Mesothelial cell of epicardium (in vitro differentiated cells): ENCODE data around the gene AOC3. TPM values are rescaled to one million over a fixed set of nuclear protein-coding genes. Genes with fewer than 3 reads are reported as not detected.

ENCODE experiments used
- DNase-seq, 2 experiments: peaks; one replicate each; pipeline ENCODE4 v3.0.0; 2021; ENCODE audit warnings: low spot score in 2 of 2; ENCODE audit not compliant: unreplicated experiment in 2 of 2
- H3K27ac Mint-ChIP-seq: 2 replicates; pipeline ENCODE4 v1.8.0; 2021; ENCODE audit warnings: mixed read lengths
- H3K27me3 Mint-ChIP-seq: 2 replicates; pipeline ENCODE4 v1.8.0; 2021; ENCODE audit warnings: low read depth, mixed read lengths
- H3K36me3 Mint-ChIP-seq: 2 replicates; pipeline ENCODE4 v1.8.0; 2021; ENCODE audit warnings: mixed read lengths
- H3K4me1 Mint-ChIP-seq: 2 replicates; pipeline ENCODE4 v1.8.0; 2021; ENCODE audit warnings: mixed read lengths
- H3K4me3 Mint-ChIP-seq: 2 replicates; pipeline ENCODE4 v1.8.0; 2021; ENCODE audit warnings: mild to moderate bottlenecking, moderate library complexity, mixed read lengths
- H3K9me3 Mint-ChIP-seq: 2 replicates; pipeline ENCODE4 v1.8.0; 2021; ENCODE audit warnings: mixed read lengths
- CTCF ChIP-seq: fragments of 200-600 bp; sonication (generic); IDR thresholded peaks from one replicate; pipeline ENCODE4 v1.5.0; 2021; ENCODE audit warnings: antibody characterized with exemption; ENCODE audit not compliant: unreplicated experiment
- total RNA-seq: library from RNA; stranded (reverse); gene quantifications from 3 replicates; pipeline ENCODE4 v1.2.1, GENCODE V29; 2021

AOC3 gene
- total RNA-seq, 1 donor from 2014 or later: 1.5 TPM

GRCh38 chr17:42886283-42887176, 35.5 kb downstream of the AOC3 start:
- Mint-ChIP-seq H3K9me3 (no peaks in the 10 kb centered on the region), H3K27ac (no peak overlapping the region), H3K4me3 (no peak overlapping the region), H3K27me3 (peaks cover 1% of the 10 kb centered on the region), H3K4me1 (no peaks in the 10 kb centered on the region), H3K36me3 (no peaks in the 10 kb centered on the region)
- no peak for TF ChIP-seq CTCF
- no peak for DNase-seq

GRCh38 chr17:42889809-42890208, 38.8 kb downstream of the AOC3 start:
- DNase-seq: no peak
- H3K27me3 Mint-ChIP-seq: peaks cover 12% of the 10 kb centered on the region
- no peak for TF ChIP-seq CTCF
- H3K27ac Mint-ChIP-seq: no peak overlapping the region
- H3K4me3 Mint-ChIP-seq: no peak overlapping the region
- no peaks in the 10 kb centered on the region for H3K36me3 Mint-ChIP-seq
- H3K4me1 Mint-ChIP-seq: no peaks in the 10 kb centered on the region
- no peaks in the 10 kb centered on the region for H3K9me3 Mint-ChIP-seq

GRCh38 chr17:42891539-42892152, 40.6 kb downstream of the AOC3 start:
- no peak for DNase-seq
- Mint-ChIP-seq H3K4me3 (no peak overlapping the region), H3K27me3 (peaks cover 16% of the 10 kb centered on the region), H3K4me1 (no peaks in the 10 kb centered on the region), H3K36me3 (no peaks in the 10 kb centered on the region), H3K27ac (no peak overlapping the region), H3K9me3 (no peaks in the 10 kb centered on the region)
- no peak for TF ChIP-seq CTCF

- Mint-ChIP-seq H3K27ac (no peak overlapping the region), H3K4me3 (no peak overlapping the region), H3K4me1 (no peaks in the 10 kb centered on the region), H3K27me3 (peaks cover 16% of the 10 kb centered on the region), H3K36me3 (no peaks in the 10 kb centered on the region), H3K9me3 (no peaks in the 10 kb centered on the region)
- DNase-seq: no peak
- no peak for TF ChIP-seq CTCF
These were observed 42.4 kb downstream of the AOC3 start for GRCh38 chr17:42893359-42893758.

- no peak overlapping the region for H3K4me3 Mint-ChIP-seq
- peaks cover 21% of the 10 kb centered on the region for H3K27me3 Mint-ChIP-seq
- no peak for DNase-seq
- H3K36me3 Mint-ChIP-seq: no peaks in the 10 kb centered on the region
- no peaks in the 10 kb centered on the region for H3K4me1 Mint-ChIP-seq
- TF ChIP-seq CTCF: no peak
- H3K27ac Mint-ChIP-seq: no peak overlapping the region
- no peaks in the 10 kb centered on the region for H3K9me3 Mint-ChIP-seq
These were observed 43.5 kb downstream of the AOC3 start for GRCh38 chr17:42894283-42895184.
